Right lobe of liver (tissue), 6 donors: ENCODE measurements around the gene TRAK1. TPM values are rescaled to one million over a fixed set of nuclear protein-coding genes. Genes with fewer than 3 reads are reported as not detected.

ENCODE experiments used
- ATAC-seq, 4 donors: fragments of 200-7000 bp; cut with Tn5 transposase; one replicate each; pipeline ENCODE4 v1.9.1; 2020; ENCODE audit warnings: mild to moderate bottlenecking in 4 of 4, moderate library complexity in 4 of 4
- DNase-seq, 3 donors: peaks; one replicate each; pipeline ENCODE4 v3.0.0-alpha.2; 2020
- H3K27ac ChIP-seq, 3 donors: fragments of 200-600 bp; one replicate each; pipeline ENCODE4 v1.8.0; 2022
- H3K27me3 ChIP-seq, 2 donors: fragments of 200-600 bp; one replicate each; pipeline ENCODE4 v1.8.0; 2022
- H3K36me3 ChIP-seq, 4 donors: fragments of 200-600 bp; sonication (generic) in 1 of 4; one replicate each; pipeline versions ENCODE4 v1.5.1 to v1.8.0; 2017 to 2022; ENCODE audit warnings: control low read depth in 1 of 4
- H3K4me1 ChIP-seq, 4 donors: fragments of 200-600 bp; sonication (generic) in 1 of 4; one replicate each; pipeline versions ENCODE4 v1.5.1 to v1.8.0; 2017 to 2022; ENCODE audit warnings: control low read depth in 1 of 4
- H3K4me3 ChIP-seq, 3 donors: fragments of 200-600 bp; one replicate each; pipeline ENCODE4 v1.8.0; 2022
- H3K9me3 ChIP-seq, 4 donors: fragments of 200-600 bp; sonication (generic) in 1 of 4; one replicate each; pipeline versions ENCODE4 v1.5.1 to v1.8.0; 2017 to 2022; ENCODE audit warnings: control low read depth in 1 of 4
- CTCF ChIP-seq, 4 donors: fragments of 200-600 bp in 3 of 4; fragments of 450-650 bp in 1 of 4; IDR thresholded peaks; one replicate each; pipeline versions ENCODE4 v1.5.1 to v1.8.0; 2016 to 2022; ENCODE audit warnings: antibody characterized with exemption in 4 of 4, mild to moderate bottlenecking in 2 of 4
- POLR2A ChIP-seq: fragments of 450-650 bp; IDR thresholded peaks from one replicate; pipeline ENCODE4 v1.6.1; 2017; ENCODE audit warnings: antibody characterized with exemption, mild to moderate bottlenecking
- WGBS: methylation state at CpG from one replicate; pipeline ENCODE4 v1.1.6; 2018; ENCODE audit warnings: low coverage, low lambda C conversion rate; ENCODE audit not compliant: insufficient coverage; ENCODE audit errors: missing lambda C conversion rate; 5-methylcytosine and 5-hydroxymethylcytosine counted together
- intact Hi-C, 2 donors: fragments of 100-400 bp; cut with DNase I; formaldehyde crosslinking; loops; one replicate each; pipeline versions ENCODE4 v1.11.2 to v1.14.1; 2022
- total RNA-seq, 6 experiments: library from RNA; depleted of rRNA in 2 of 6; stranded (reverse); fragments of >200 nt in 2 of 6; fragmentation: NEBNext Ultra II Directional in 3 of 6; extraction: Animal tissue kit (Norgen Biotek cat#: 25700) in 3 of 6; gene quantifications; one replicate each; pipeline versions ENCODE4 v1.1.0 to v1.2.4, GENCODE V29; 2016 to 2023
- donor health status: DM: no; HTN: yes; CAD: no.
- donor health status: DM: no; HTN: no; CAD: no.
- donor health status: DM: no; HTN: no; CAD: no.
- donor health status: DM: no; HTN: yes; CAD: no.
- donor health status: DM: no; HTN: yes; CAD: no.

TRAK1 gene
- total RNA-seq, 6 experiments from 2014 or later = 9.5 to 16.4 (median 12.2) TPM

GRCh38 chr3:42205800-42206514 lies 114.8 kb downstream of the TRAK1 start:
- Histone ChIP-seq H3K27ac (no peak overlapping the region), H3K9me3 (no peaks in the 10 kb centered on the region), H3K36me3 (peaks cover 0 to 34% (median 0%) of the 10 kb centered on the region in 4 donors), H3K4me3 (no peak overlapping the region), H3K4me1 (no peaks in the 10 kb centered on the region), H3K27me3 (no peaks in the 10 kb centered on the region)
- intact Hi-C loops = no loop called here
- peak in 1 of 3 donors; percentile 62 for DNase-seq
- WGBS = no CpG with 5 or more reads among the region's 4 CpGs
- ATAC-seq = peak; percentile 54 to 95 (median 83)
- TF ChIP-seq CTCF (IDR thresholded peaks at IDR 0.05) = no peak
- no peak for TF ChIP-seq POLR2A

GRCh38 chr3:42209917-42210316 lies 118.8 kb downstream of the TRAK1 start:
- intact Hi-C loops = no loop called here
- H3K36me3 ChIP-seq = peaks cover 0 to 15% (median 2%) of the 10 kb centered on the region in 4 donors
- DNase-seq = no peak
- no peak for ATAC-seq
- no peaks in the 10 kb centered on the region for H3K27me3 ChIP-seq
- no peak overlapping the region for H3K27ac ChIP-seq
- no peak for TF ChIP-seq POLR2A
- TF ChIP-seq CTCF (IDR thresholded peaks at IDR 0.05) = no peak
- H3K4me1 ChIP-seq = no peaks in the 10 kb centered on the region
- H3K9me3 ChIP-seq = no peaks in the 10 kb centered on the region
- H3K4me3 ChIP-seq = no peak overlapping the region
- 58% methylated on average over 2 of the region's 12 CpGs for WGBS

- TF ChIP-seq POLR2A (no peak), CTCF (IDR thresholded peaks at IDR 0.05) (no peak)
- no peak overlapping the region for H3K4me3 ChIP-seq
- H3K4me1 ChIP-seq = no peaks in the 10 kb centered on the region
- H3K27ac ChIP-seq = no peak overlapping the region
- DNase-seq = no peak
- no peaks in the 10 kb centered on the region for H3K9me3 ChIP-seq
- no peaks in the 10 kb centered on the region for H3K27me3 ChIP-seq
- 68% methylated on average over 2 of the region's 2 CpGs for WGBS
- no peak for ATAC-seq
- intact Hi-C loops = no loop called here
- H3K36me3 ChIP-seq = peaks cover 0 to 15% (median 2%) of the 10 kb centered on the region in 4 donors
Measured at GRCh38 chr3:42210726-42211125, 119.6 kb downstream of the TRAK1 start.

- no peaks in the 10 kb centered on the region for H3K9me3 ChIP-seq
- H3K27ac ChIP-seq = no peak overlapping the region
- TF ChIP-seq CTCF (IDR thresholded peaks at IDR 0.05) (no peak), POLR2A (no peak)
- WGBS = 92% methylated on average over 6 of the region's 6 CpGs
- H3K4me1 ChIP-seq = no peaks in the 10 kb centered on the region
- ATAC-seq (peak in 1 of 4 donors; percentile 19), DNase-seq (no peak)
- intact Hi-C loops = no loop called here
- H3K36me3 ChIP-seq = peaks cover 0 to 15% (median 2%) of the 10 kb centered on the region in 4 donors
- H3K27me3 ChIP-seq = no peaks in the 10 kb centered on the region
- no peak overlapping the region for H3K4me3 ChIP-seq
Measured at GRCh38 chr3:42213417-42213816, 122.3 kb downstream of the TRAK1 start.
